Measurements from ENCODE around the gene EXOSC3. TPM values are rescaled to one million over a fixed set of nuclear protein-coding genes. Genes with fewer than 3 reads are reported as not detected.

EXOSC3 gene
- total and polyA plus RNA-seq, 2 donors (not counting 3 experiments of a cell fraction or from before 2014, with no cell fraction given): 25.0 to 38.0 TPM

DNA sequence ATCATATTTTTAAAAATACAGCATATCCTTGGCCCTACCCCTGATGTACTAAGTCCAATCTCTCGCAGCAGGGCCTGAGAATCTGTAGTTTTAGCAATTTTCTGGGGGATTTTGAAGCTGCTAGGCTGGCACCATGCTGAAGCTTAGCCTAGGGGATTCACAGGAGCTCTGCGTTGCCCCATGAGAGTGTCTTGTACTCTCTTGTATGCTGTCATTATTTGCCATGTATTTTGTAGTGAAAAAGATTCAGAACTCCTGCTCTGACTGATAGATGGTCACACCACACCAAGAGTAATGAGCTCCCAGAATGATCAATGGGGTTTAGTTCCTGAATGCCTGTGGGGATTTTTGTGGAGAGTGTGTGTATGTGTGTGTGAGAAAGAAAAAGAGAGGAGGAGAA is 51.9 kb downstream of the EXOSC3 start:
- H3K9ac ChIP-seq (replicated peaks; ENCODE audit: extremely low read depth, insufficient read depth, low read length): no peak overlapping the region
- dilution Hi-C loops (cut with MboI; ENCODE audit: extremely low pct_ligation_motif_present, low sequenced_read_pairs): no loop called here
- FAIRE-seq (no peak), DNase-seq (ENCODE audit: low read depth, low spot score) (no peak)
- H2AFZ ChIP-seq (ENCODE audit: low read depth, low read length): no peak overlapping the region
- H3K79me2 ChIP-seq (ENCODE audit: control insufficient read depth, insufficient read depth, low read length): no peaks in the 10 kb centered on the region
- no peak overlapping the region for H3K27ac ChIP-seq (ENCODE audit: insufficient read depth, low read depth, low read length)
- H3K36me3 ChIP-seq (ENCODE audit: control insufficient read depth in 2 of 2, extremely low read depth in 1 of 2, insufficient read depth in 2 of 2, low read length in 2 of 2): no peaks in the 10 kb centered on the region
- TF ChIP-seq POLR2AphosphoS5 (IDR thresholded peaks at IDR 0.05; ENCODE audit: insufficient read depth, low read depth, low read length): no peak
- TF ChIP-seq MAX (IDR thresholded peaks at IDR 0.05; ENCODE audit: insufficient read depth, insufficient read length): no peak
- no peak for TF ChIP-seq POLR2A (IDR thresholded peaks at IDR 0.05; ENCODE audit: low read depth, low read length)
- TF ChIP-seq, protein P1, sequence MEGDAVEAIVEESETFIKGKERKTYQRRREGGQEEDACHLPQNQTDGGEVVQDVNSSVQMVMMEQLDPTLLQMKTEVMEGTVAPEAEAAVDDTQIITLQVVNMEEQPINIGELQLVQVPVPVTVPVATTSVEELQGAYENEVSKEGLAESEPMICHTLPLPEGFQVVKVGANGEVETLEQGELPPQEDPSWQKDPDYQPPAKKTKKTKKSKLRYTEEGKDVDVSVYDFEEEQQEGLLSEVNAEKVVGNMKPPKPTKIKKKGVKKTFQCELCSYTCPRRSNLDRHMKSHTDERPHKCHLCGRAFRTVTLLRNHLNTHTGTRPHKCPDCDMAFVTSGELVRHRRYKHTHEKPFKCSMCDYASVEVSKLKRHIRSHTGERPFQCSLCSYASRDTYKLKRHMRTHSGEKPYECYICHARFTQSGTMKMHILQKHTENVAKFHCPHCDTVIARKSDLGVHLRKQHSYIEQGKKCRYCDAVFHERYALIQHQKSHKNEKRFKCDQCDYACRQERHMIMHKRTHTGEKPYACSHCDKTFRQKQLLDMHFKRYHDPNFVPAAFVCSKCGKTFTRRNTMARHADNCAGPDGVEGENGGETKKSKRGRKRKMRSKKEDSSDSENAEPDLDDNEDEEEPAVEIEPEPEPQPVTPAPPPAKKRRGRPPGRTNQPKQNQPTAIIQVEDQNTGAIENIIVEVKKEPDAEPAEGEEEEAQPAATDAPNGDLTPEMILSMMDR (IDR thresholded peaks at IDR 0.05; ENCODE audit: extremely low read depth in 1 of 2, insufficient read depth in 1 of 2, low read depth in 1 of 2, low read length in 2 of 2): no peak
- BruUV-seq (replicated peaks): no TSS peak
- H3K27me3 ChIP-seq (ENCODE audit: control insufficient read depth in 2 of 2, insufficient read depth in 2 of 2, low read length in 2 of 2): peaks cover 16 to 19% of the 10 kb centered on the region in 2 experiments
- intact Hi-C loops (cut with micrococcal nuclease): no loop called here
- no peaks in the 10 kb centered on the region for H4K20me1 ChIP-seq (replicated peaks; ENCODE audit: control insufficient read depth, extremely low read depth, insufficient read depth, low read length)
- CTCF ChIA-PET: interaction anchor here (1.5 kb wide), 1 partner anchor 531 kb away, joined by 3 read pairs; no protein-coding TSS in a partner anchor
- no peaks in the 10 kb centered on the region for H3K9me1 ChIP-seq (replicated peaks; ENCODE audit: control insufficient read depth, extremely low read depth, insufficient read depth, low read length)
- no peaks in the 10 kb centered on the region for H3K4me1 ChIP-seq (ENCODE audit: control insufficient read depth, extremely low read depth, insufficient read depth, low read length)
- no peak overlapping the region for H3K4me3 ChIP-seq (replicated peaks in 1 of 3; ENCODE audit: insufficient read depth in 1 of 3, low read depth in 1 of 3, low read length in 3 of 3)
- H3K9me3 ChIP-seq (replicated peaks; ENCODE audit: control insufficient read depth, insufficient read depth, low read length): no peaks in the 10 kb centered on the region
- POLR2A ChIA-PET: no interaction called here
- H3K4me2 ChIP-seq (ENCODE audit: insufficient read depth, low read length): no peak overlapping the region

GRCh38 chr9:37732086-37732741 is 52.6 kb downstream of the EXOSC3 start:
- peaks cover 14 to 20% of the 10 kb centered on the region in 2 experiments for H3K27me3 ChIP-seq (ENCODE audit: control insufficient read depth in 2 of 2, insufficient read depth in 2 of 2, low read length in 2 of 2)
- H3K79me2 ChIP-seq (ENCODE audit: control insufficient read depth, insufficient read depth, low read length): no peaks in the 10 kb centered on the region
- ChIA-PET CTCF (interaction anchor here (1.5 kb wide), 1 partner anchor 532 kb away, joined by 3 read pairs; no protein-coding TSS in a partner anchor), POLR2A (no interaction called here)
- no peak overlapping the region for H2AFZ ChIP-seq (ENCODE audit: low read depth, low read length)
- no peak for FAIRE-seq
- H3K9ac ChIP-seq (replicated peaks; ENCODE audit: extremely low read depth, insufficient read depth, low read length): no peak overlapping the region
- no peak overlapping the region for H3K27ac ChIP-seq (ENCODE audit: insufficient read depth, low read depth, low read length)
- no peak overlapping the region for H3K4me3 ChIP-seq (replicated peaks in 1 of 3; ENCODE audit: insufficient read depth in 1 of 3, low read depth in 1 of 3, low read length in 3 of 3)
- H3K9me1 ChIP-seq (replicated peaks; ENCODE audit: control insufficient read depth, extremely low read depth, insufficient read depth, low read length): no peaks in the 10 kb centered on the region
- dilution Hi-C loops (cut with MboI; ENCODE audit: extremely low pct_ligation_motif_present, low sequenced_read_pairs) (no loop called here), intact Hi-C loops (cut with micrococcal nuclease) (no loop called here)
- no TSS peak for BruUV-seq (replicated peaks)
- H3K9me3 ChIP-seq (replicated peaks; ENCODE audit: control insufficient read depth, insufficient read depth, low read length): no peaks in the 10 kb centered on the region
- no peaks in the 10 kb centered on the region for H3K36me3 ChIP-seq (ENCODE audit: control insufficient read depth in 2 of 2, extremely low read depth in 1 of 2, insufficient read depth in 2 of 2, low read length in 2 of 2)
- no peaks in the 10 kb centered on the region for H4K20me1 ChIP-seq (replicated peaks; ENCODE audit: control insufficient read depth, extremely low read depth, insufficient read depth, low read length)
- TF ChIP-seq JUN (IDR thresholded peaks at IDR 0.05; ENCODE audit: borderline replicate concordance, insufficient read depth, insufficient read length, low read depth) (no peak), POLR2AphosphoS5 (IDR thresholded peaks at IDR 0.05; ENCODE audit: insufficient read depth, low read depth, low read length) (no peak), MYC (IDR thresholded peaks at IDR 0.05; ENCODE audit: low read depth, low read length) (no peak), MAX (IDR thresholded peaks at IDR 0.05; ENCODE audit: insufficient read depth, insufficient read length) (no peak), GATA2 (IDR thresholded peaks at IDR 0.05; ENCODE audit: insufficient read depth, insufficient read length, low read depth, low read length) (no peak), POLR2A (IDR thresholded peaks at IDR 0.05; ENCODE audit: low read depth, low read length) (no peak), EZH2 (IDR thresholded peaks at IDR 0.05; ENCODE audit: borderline replicate concordance, low read depth, low read length, severe bottlenecking) (no peak), FOS (IDR thresholded peaks at IDR 0.05; ENCODE audit: borderline replicate concordance, insufficient read depth, low read length) (no peak)
- TF ChIP-seq, protein P1 (IDR thresholded peaks at IDR 0.05; ENCODE audit: extremely low read depth in 1 of 2, insufficient read depth in 1 of 2, low read depth in 1 of 2, low read length in 2 of 2): no peak
- H3K4me2 ChIP-seq (ENCODE audit: insufficient read depth, low read length): no peak overlapping the region
- H3K4me1 ChIP-seq (ENCODE audit: control insufficient read depth, extremely low read depth, insufficient read depth, low read length): no peaks in the 10 kb centered on the region
- DNase-seq (ENCODE audit: low read depth, low spot score): no peak
